Hepatocyte (in vitro differentiated cells): ENCODE measurements around the gene CRTAC1. TPM values are rescaled to one million over a fixed set of nuclear protein-coding genes. Genes with fewer than 3 reads are reported as not detected.
A peak's percentile ranks its signal among the peaks of the same experiment; 100 is the strongest.

Experiments
- DNase-seq: peaks from one replicate; pipeline ENCODE4 v3.0.0-alpha.2; 2016; ENCODE audit warnings: low spot score
- H2AFZ ChIP-seq: fragments of 200-600 bp; sonication (generic); 2 replicates; pipeline ENCODE4 v1.6.0; 2016; ENCODE audit warnings: antibody characterized with exemption, mild to moderate bottlenecking
- H3K27ac ChIP-seq: fragments of 200-600 bp; sonication (generic); 2 replicates; pipeline ENCODE4 v1.5.1; 2016; ENCODE audit warnings: mild to moderate bottlenecking
- H3K27me3 ChIP-seq: fragments of 200-600 bp; sonication (generic); 2 replicates; pipeline ENCODE4 v1.6.1; 2016
- H3K36me3 ChIP-seq: fragments of 200-600 bp; sonication (generic); replicated peaks from 2 replicates; pipeline ENCODE4 v1.5.1; 2016; ENCODE audit warnings: low read depth; ENCODE audit not compliant: insufficient read depth
- H3K4me1 ChIP-seq: fragments of 200-600 bp; sonication (generic); 2 replicates; pipeline ENCODE4 v1.5.1; 2016; ENCODE audit warnings: mild to moderate bottlenecking, moderate library complexity; ENCODE audit not compliant: insufficient read depth
- H3K4me2 ChIP-seq: fragments of 200-600 bp; sonication (generic); 2 replicates; pipeline ENCODE4 v1.6.0; 2016
- H3K4me3 ChIP-seq: fragments of 200-600 bp; sonication (generic); 2 replicates; pipeline ENCODE4 v1.5.1; 2016; ENCODE audit warnings: mild to moderate bottlenecking
- H3K79me2 ChIP-seq: fragments of 200-600 bp; sonication (generic); 2 replicates; pipeline ENCODE4 v1.6.0; 2017; ENCODE audit warnings: mild to moderate bottlenecking
- H3K9me2 ChIP-seq: fragments of 200-600 bp; sonication (generic); replicated peaks from 2 replicates; pipeline ENCODE4 v1.6.0; 2017; ENCODE audit warnings: mild to moderate bottlenecking; ENCODE audit not compliant: insufficient read depth
- H3K9me3 ChIP-seq: fragments of 200-600 bp; sonication (generic); 2 replicates; pipeline ENCODE4 v1.5.1; 2016; ENCODE audit warnings: low read depth, mild to moderate bottlenecking
- H4K20me1 ChIP-seq: fragments of 200-600 bp; sonication (generic); 2 replicates; pipeline ENCODE4 v1.6.0; 2016; ENCODE audit warnings: mild to moderate bottlenecking; ENCODE audit not compliant: insufficient read depth, poor library complexity, severe bottlenecking
- CTCF ChIP-seq: fragments of 200-600 bp; sonication (generic); IDR thresholded peaks from 2 replicates; pipeline ENCODE4 v1.5.1; 2016; ENCODE audit warnings: antibody characterized with exemption, mild to moderate bottlenecking; ENCODE audit not compliant: poor library complexity
- EZH2 ChIP-seq: fragments of 200-600 bp; sonication (generic); IDR thresholded peaks from 2 replicates; pipeline ENCODE4 v1.6.1; 2016; ENCODE audit warnings: antibody characterized with exemption, mild to moderate bottlenecking, borderline replicate concordance
- EZH2phosphoT487 ChIP-seq: fragments of 200-600 bp; sonication (generic); IDR thresholded peaks from one replicate; pipeline ENCODE4 v1.6.1; 2018; ENCODE audit warnings: antibody characterized with exemption, mild to moderate bottlenecking, low read depth, moderate library complexity; ENCODE audit not compliant: unreplicated experiment, severe bottlenecking
- WGBS: methylation state at CpG from one replicate; pipeline ENCODE4 v1.1.6; 2016; ENCODE audit warnings: low lambda C conversion rate; ENCODE audit errors: missing lambda C conversion rate; 5-methylcytosine and 5-hydroxymethylcytosine counted together
- polyA plus RNA-seq: library from polyadenylated mRNA; unstranded; fragments of >200 nt; fragmentation: Nextera tagmentation; extraction: Ambion mirVana; gene quantifications from 2 replicates; pipeline ENCODE4 v1.2.1, GENCODE V29; 2016
- total RNA-seq: library from RNA; depleted of rRNA; stranded (reverse); fragments of >200 nt; gene quantifications from 2 replicates; pipeline ENCODE4 v1.2.3, GENCODE V29; 2014

Gene CRTAC1
- total and polyA plus RNA-seq, 2 experiments from 2014 or later: 0.47 to 0.76 TPM

GRCh38 chr10:98041352-98042043 lies 11.1 kb upstream of the CRTAC1 start:
- 17% methylated on average over 7 of the region's 7 CpGs for WGBS

GRCh38 chr10:98039690-98040381 lies 9.4 kb upstream of the CRTAC1 start:
- Histone ChIP-seq H3K4me2 (no peak overlapping the region), H3K36me3 (no peaks in the 10 kb centered on the region), H3K4me1 (no peaks in the 10 kb centered on the region), H3K9me2 (no peaks in the 10 kb centered on the region), H3K27ac (no peak overlapping the region), H3K27me3 (peaks cover 84% of the 10 kb centered on the region), H3K79me2 (no peaks in the 10 kb centered on the region), H4K20me1 (no peaks in the 10 kb centered on the region), H2AFZ (no peak overlapping the region), H3K4me3 (no peak overlapping the region), H3K9me3 (no peaks in the 10 kb centered on the region)
- TF ChIP-seq EZH2 (no peak), CTCF (no peak), EZH2phosphoT487 (no peak)
- 74% methylated on average over 10 of the region's 10 CpGs for WGBS
- DNase-seq: no peak

More at GRCh38 chr10:98041352-98042043, 11.1 kb upstream of the CRTAC1 start:
- Histone ChIP-seq H3K4me3 (no peak overlapping the region), H3K27me3 (peaks cover 74% of the 10 kb centered on the region), H3K27ac (no peak overlapping the region), H4K20me1 (no peaks in the 10 kb centered on the region), H3K4me1 (no peaks in the 10 kb centered on the region), H3K79me2 (no peaks in the 10 kb centered on the region), H3K9me3 (no peaks in the 10 kb centered on the region), H3K9me2 (no peaks in the 10 kb centered on the region), H2AFZ (no peak overlapping the region), H3K4me2 (no peak overlapping the region), H3K36me3 (no peaks in the 10 kb centered on the region)
- peak; percentile 67 for DNase-seq
- TF ChIP-seq EZH2phosphoT487: no peak
- TF ChIP-seq CTCF: peak; percentile 64
- no peak for TF ChIP-seq EZH2

- H3K27me3 ChIP-seq: peaks cover 85% of the 10 kb centered on the region
- peak; percentile 30 for DNase-seq
These were observed 7.9 kb upstream of the CRTAC1 start for GRCh38 chr10:98038288-98038687.

More at GRCh38 chr10:98038288-98038687, 7.9 kb upstream of the CRTAC1 start:
- Histone ChIP-seq H3K36me3 (no peaks in the 10 kb centered on the region), H3K27ac (no peak overlapping the region), H3K4me2 (no peak overlapping the region), H3K4me3 (no peak overlapping the region), H3K9me2 (no peaks in the 10 kb centered on the region), H3K79me2 (no peaks in the 10 kb centered on the region), H3K9me3 (no peaks in the 10 kb centered on the region), H4K20me1 (no peaks in the 10 kb centered on the region), H3K4me1 (no peaks in the 10 kb centered on the region), H2AFZ (no peak overlapping the region)
- TF ChIP-seq EZH2 (no peak), CTCF (no peak), EZH2phosphoT487 (no peak)
- WGBS: 8% methylated on average over 14 of the region's 20 CpGs
